Loucy (cell line): ENCODE data around the gene ETNK1.

ENCODE experiments used
- CTCF ChIP-seq: fragments of 200-600 bp; sonication (generic); conservative IDR thresholded peaks from 2 replicates; pipeline ENCODE4 v1.5.1; 2014; ENCODE audit warnings: mild to moderate bottlenecking, antibody characterized with exemption, low read length
- EZH2phosphoT487 ChIP-seq: fragments of 200-600 bp; IDR thresholded peaks from 2 replicates; pipeline ENCODE4 v1.6.1; 2018; ENCODE audit warnings: antibody characterized with exemption, mild to moderate bottlenecking, moderate library complexity, borderline replicate concordance

DNA sequence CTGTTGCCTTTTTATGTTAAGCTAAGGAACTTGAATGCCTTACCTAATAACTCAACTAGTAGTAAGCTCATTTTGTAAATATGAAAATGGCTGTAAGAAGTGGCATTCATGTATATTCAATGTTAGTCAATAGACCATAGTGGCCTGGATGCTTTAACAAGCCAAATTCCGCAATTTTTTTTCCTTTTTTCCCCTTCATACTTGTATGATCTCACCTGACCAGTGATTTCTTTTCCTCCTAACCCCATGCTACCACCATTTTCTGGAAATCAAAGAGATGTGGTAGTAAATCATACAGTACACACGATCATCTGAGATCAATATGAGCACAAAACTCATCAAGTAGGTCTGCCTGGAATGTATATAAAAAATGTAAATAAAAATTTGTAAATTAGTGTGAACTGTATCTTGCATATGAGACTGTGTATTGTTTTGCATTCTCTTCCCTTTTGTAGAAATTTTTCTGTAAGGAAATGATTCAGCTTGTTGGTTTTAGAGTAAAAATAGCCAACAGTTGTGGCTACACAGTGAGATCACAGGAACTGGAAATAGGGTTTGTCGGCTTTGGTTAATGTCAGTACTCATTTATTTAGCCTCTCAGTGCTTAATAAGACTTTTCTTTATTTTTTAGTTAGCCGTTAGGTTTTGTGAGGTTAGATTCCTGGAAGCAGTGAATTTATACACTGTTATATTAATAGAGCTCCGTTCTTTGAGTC lies 62.5 kb downstream of the ETNK1 start:
- TF ChIP-seq CTCF (no peak), EZH2phosphoT487 (no peak)
